HEK293T (cell line): ENCODE results near the gene MCM7.

Experiments
- CTCF ChIA-PET: fragments of 350-600 bp; formaldehyde crosslinking; extraction: SDS; loops from one replicate; lab custom pipeline; 2021; ENCODE audit warnings: antibody characterized with exemption, inconsistent platforms; lab: Yijun Ruan, JAX
- POLR2A ChIA-PET: fragments of 350-600 bp; formaldehyde crosslinking; extraction: SDS; loops from one replicate; lab custom pipeline; 2020; ENCODE audit warnings: antibody characterized with exemption, inconsistent platforms; lab: Yijun Ruan, JAX
- DNase-seq: peaks from one replicate; pipeline ENCODE4 v3.0.0; 2012; ENCODE audit warnings: mixed read lengths; ENCODE audit errors: extremely low spot score
- ARNT ChIP-seq: fragments of 450-650 bp; IDR thresholded peaks from 2 replicates; pipeline ENCODE4 v1.6.1; 2017; ENCODE audit warnings: mild to moderate bottlenecking
- BHLHE40 ChIP-seq: fragments of 450-650 bp; IDR thresholded peaks from 2 replicates; pipeline ENCODE4 v1.6.1; 2016; ENCODE audit warnings: mild to moderate bottlenecking, moderate library complexity, borderline replicate concordance
- CTBP1 ChIP-seq: fragments of 450-650 bp; IDR thresholded peaks from 2 replicates; pipeline ENCODE4 v1.6.1; 2016; ENCODE audit warnings: borderline replicate concordance
- ELF4 ChIP-seq: fragments of 450-650 bp; IDR thresholded peaks from 2 replicates; pipeline ENCODE4 v1.6.1; 2017; ENCODE audit warnings: antibody characterized with exemption
- FOXA1 ChIP-seq: fragments of 450-650 bp; IDR thresholded peaks from 2 replicates; pipeline ENCODE4 v1.6.1; 2016; ENCODE audit warnings: mild to moderate bottlenecking
- FOXK2 ChIP-seq: fragments of 450-650 bp; IDR thresholded peaks from 2 replicates; pipeline ENCODE4 v1.6.1; 2016; ENCODE audit warnings: mild to moderate bottlenecking
- FOXM1 ChIP-seq: fragments of 450-650 bp; IDR thresholded peaks from 2 replicates; pipeline ENCODE4 v1.6.1; 2017; ENCODE audit warnings: mild to moderate bottlenecking, borderline replicate concordance
- HDGF ChIP-seq: fragments of 450-650 bp; IDR thresholded peaks from 2 replicates; pipeline ENCODE4 v1.6.1; 2017; ENCODE audit warnings: antibody characterized with exemption, borderline replicate concordance
- L3MBTL2 ChIP-seq: fragments of 450-650 bp; conservative IDR thresholded peaks from 2 replicates; pipeline ENCODE4 v1.6.1; 2016; ENCODE audit warnings: mild to moderate bottlenecking
- LEF1 ChIP-seq: fragments of 450-650 bp; IDR thresholded peaks from 2 replicates; pipeline ENCODE4 v1.6.1; 2017; ENCODE audit warnings: mild to moderate bottlenecking, borderline replicate concordance
- NFRKB ChIP-seq: fragments of 450-650 bp; IDR thresholded peaks from 2 replicates; pipeline ENCODE4 v1.6.1; 2016; ENCODE audit warnings: mild to moderate bottlenecking, moderate library complexity
- PKNOX1 ChIP-seq: fragments of 450-650 bp; IDR thresholded peaks from 2 replicates; pipeline ENCODE4 v1.6.1; 2016
- SP1 ChIP-seq: fragments of 450-650 bp; IDR thresholded peaks from 2 replicates; pipeline ENCODE4 v1.6.1; 2017
- SUZ12 ChIP-seq: fragments of 450-650 bp; IDR thresholded peaks from 2 replicates; pipeline ENCODE4 v1.6.1; 2016; ENCODE audit warnings: mild to moderate bottlenecking
- TARDBP ChIP-seq: fragments of 450-650 bp; IDR thresholded peaks from 2 replicates; pipeline ENCODE4 v1.6.1; 2016
- ZNF384 ChIP-seq: fragments of 450-650 bp; IDR thresholded peaks from 2 replicates; pipeline ENCODE4 v1.6.1; 2016

Gene MCM7

GRCh38 chr7:100061518-100062193 is 39.5 kb downstream of the MCM7 start:
- no peak for DNase-seq
- CTCF ChIA-PET: no interaction called here

GRCh38 chr7:100059251-100059739 is 41.9 kb downstream of the MCM7 start:
- CTCF ChIA-PET: interaction anchor here (0.6 kb wide), 2 partner anchors 75 to 80 kb away, joined by 3 read pairs; no protein-coding TSS in a partner anchor
- no peak for DNase-seq
- TF ChIP-seq HDGF (no peak), FOXK2 (no peak)
- POLR2A ChIA-PET: interaction anchor here (2.1 kb wide), 1 partner anchor 9 kb away, joined by 6 read pairs; no protein-coding TSS in a partner anchor

More at GRCh38 chr7:100061518-100062193, 39.5 kb downstream of the MCM7 start:
- TF ChIP-seq CTBP1 (no peak), FOXM1 (no peak), HDGF (no peak), SP1 (no peak), FOXK2 (no peak), FOXA1 (no peak), LEF1 (no peak), NFRKB (no peak), SUZ12 (no peak), ELF4 (no peak)
- POLR2A ChIA-PET: no interaction called here

- POLR2A ChIA-PET: no interaction called here
- CTCF ChIA-PET: no interaction called here
- TF ChIP-seq LEF1 (no peak), ZNF384 (no peak), BHLHE40 (no peak), TARDBP (no peak), ELF4 (no peak), SUZ12 (no peak), HDGF (no peak), PKNOX1 (no peak), FOXM1 (no peak), FOXA1 (no peak), CTBP1 (no peak), NFRKB (no peak), FOXK2 (no peak), ARNT (no peak), L3MBTL2 (no peak), SP1 (no peak)
- DNase-seq: no peak
Measured at GRCh38 chr7:100057006-100057405, 44.2 kb downstream of the MCM7 start.

- TF ChIP-seq FOXA1 (no peak), BHLHE40 (no peak), FOXM1 (no peak), TARDBP (no peak), NFRKB (no peak), PKNOX1 (no peak), FOXK2 (no peak), HDGF (no peak), SUZ12 (no peak), ARNT (no peak), L3MBTL2 (no peak), SP1 (no peak), LEF1 (no peak), CTBP1 (no peak), ZNF384 (no peak), ELF4 (no peak)
- peak; percentile 62 for DNase-seq
- CTCF ChIA-PET: interaction anchor here (0.6 to 0.9 kb wide), 2 partner anchors 45 to 59 kb away, joined by 3 to 4 read pairs; no protein-coding TSS in a partner anchor
- POLR2A ChIA-PET: no interaction called here
Measured at GRCh38 chr7:100053215-100053614, 48.0 kb downstream of the MCM7 start.

- ChIA-PET POLR2A (interaction anchor here (0.6 kb wide), 1 partner anchor 17 kb away, joined by 3 read pairs; no protein-coding TSS in a partner anchor), CTCF (interaction anchor here (0.9 to 1.4 kb wide), 2 partner anchors 58 to 61 kb away, joined by 3 to 5 read pairs; no protein-coding TSS in a partner anchor)
- DNase-seq: no peak
- TF ChIP-seq TARDBP: no peak
- TF ChIP-seq CTBP1: no peak
- TF ChIP-seq ZNF384: no peak
- TF ChIP-seq PKNOX1: no peak
- TF ChIP-seq SP1: no peak
- TF ChIP-seq FOXK2: no peak
- no peak for TF ChIP-seq HDGF
- no peak for TF ChIP-seq FOXM1
- TF ChIP-seq NFRKB: no peak
- no peak for TF ChIP-seq ARNT
- no peak for TF ChIP-seq LEF1
- no peak for TF ChIP-seq ELF4
- TF ChIP-seq FOXA1: no peak
- TF ChIP-seq BHLHE40: no peak
- no peak for TF ChIP-seq L3MBTL2
- TF ChIP-seq SUZ12: no peak
Measured at GRCh38 chr7:100051611-100052010, 49.6 kb downstream of the MCM7 start.
